ENCODE results near the gene MYD88. TPM values are rescaled to one million over a fixed set of nuclear protein-coding genes. Genes with fewer than 3 reads are reported as not detected.

Gene MYD88
- total RNA-seq, 1 donor from 2014 or later, result 55.8 TPM

DNA sequence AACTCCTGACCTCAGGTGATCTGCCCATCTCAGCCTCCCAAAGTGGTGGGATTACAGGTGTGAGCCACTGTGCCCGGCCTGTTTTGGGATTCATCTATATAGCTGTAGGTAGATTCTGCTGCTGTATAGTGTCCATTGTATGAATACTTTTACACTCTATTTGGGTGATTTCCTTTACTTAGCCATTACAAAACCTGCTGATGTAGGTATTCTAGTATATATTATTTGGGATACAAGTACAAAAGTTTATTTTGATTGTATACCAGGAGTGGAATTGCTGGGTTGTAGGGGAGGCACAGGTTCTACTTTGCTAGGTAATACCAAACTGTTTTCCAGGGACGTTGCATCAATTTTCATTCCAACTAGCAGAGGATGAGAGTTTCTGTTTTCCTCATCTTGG, 17.4 kb downstream of the MYD88 start:
- TF ChIP-seq EZH2 (IDR thresholded peaks at IDR 0.05; ENCODE audit: insufficient read depth, low read length), result no peak
- TF ChIP-seq, protein P1, sequence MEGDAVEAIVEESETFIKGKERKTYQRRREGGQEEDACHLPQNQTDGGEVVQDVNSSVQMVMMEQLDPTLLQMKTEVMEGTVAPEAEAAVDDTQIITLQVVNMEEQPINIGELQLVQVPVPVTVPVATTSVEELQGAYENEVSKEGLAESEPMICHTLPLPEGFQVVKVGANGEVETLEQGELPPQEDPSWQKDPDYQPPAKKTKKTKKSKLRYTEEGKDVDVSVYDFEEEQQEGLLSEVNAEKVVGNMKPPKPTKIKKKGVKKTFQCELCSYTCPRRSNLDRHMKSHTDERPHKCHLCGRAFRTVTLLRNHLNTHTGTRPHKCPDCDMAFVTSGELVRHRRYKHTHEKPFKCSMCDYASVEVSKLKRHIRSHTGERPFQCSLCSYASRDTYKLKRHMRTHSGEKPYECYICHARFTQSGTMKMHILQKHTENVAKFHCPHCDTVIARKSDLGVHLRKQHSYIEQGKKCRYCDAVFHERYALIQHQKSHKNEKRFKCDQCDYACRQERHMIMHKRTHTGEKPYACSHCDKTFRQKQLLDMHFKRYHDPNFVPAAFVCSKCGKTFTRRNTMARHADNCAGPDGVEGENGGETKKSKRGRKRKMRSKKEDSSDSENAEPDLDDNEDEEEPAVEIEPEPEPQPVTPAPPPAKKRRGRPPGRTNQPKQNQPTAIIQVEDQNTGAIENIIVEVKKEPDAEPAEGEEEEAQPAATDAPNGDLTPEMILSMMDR (IDR thresholded peaks at IDR 0.05; ENCODE audit: insufficient read depth, low read depth, low read length), result no peak
- Mint-ChIP-seq H3K27ac (ENCODE audit: unreplicated experiment) (no peak overlapping the region), H3K36me3 (ENCODE audit: low read depth, unreplicated experiment) (no peaks in the 10 kb centered on the region), H3K4me3 (ENCODE audit: unreplicated experiment) (no peak overlapping the region), H3K9me3 (ENCODE audit: unreplicated experiment) (no peaks in the 10 kb centered on the region), H3K4me1 (ENCODE audit: low read depth, unreplicated experiment) (peaks cover 3% of the 10 kb centered on the region), H3K27me3 (ENCODE audit: low read depth, unreplicated experiment) (no peaks in the 10 kb centered on the region)
- FAIRE-seq (no peak), DNase-seq (ENCODE audit: low read depth) (no peak)
- Histone ChIP-seq H3K36me3 (ENCODE audit: insufficient read depth, low read length) (no peaks in the 10 kb centered on the region), H3K4me2 (ENCODE audit: low read length) (no peak overlapping the region), H2AFZ (ENCODE audit: low read depth, low read length) (no peak overlapping the region), H3K9ac (ENCODE audit: low read length) (no peak overlapping the region), H3K27me3 (ENCODE audit: insufficient read depth, low read length) (no peaks in the 10 kb centered on the region), H3K4me1 (ENCODE audit: insufficient read depth, low read length) (peaks cover 7% of the 10 kb centered on the region), H3K4me3 (ENCODE audit: insufficient read depth, low read depth, low read length) (no peak overlapping the region), H3K27ac (ENCODE audit: low read depth, low read length) (no peak overlapping the region), H4K20me1 (ENCODE audit: insufficient read depth, low read length) (no peaks in the 10 kb centered on the region), H3K9me3 (ENCODE audit: insufficient read depth, low read depth, low read length) (no peaks in the 10 kb centered on the region), H3K79me2 (ENCODE audit: insufficient read depth, low read length) (no peaks in the 10 kb centered on the region)

DNA sequence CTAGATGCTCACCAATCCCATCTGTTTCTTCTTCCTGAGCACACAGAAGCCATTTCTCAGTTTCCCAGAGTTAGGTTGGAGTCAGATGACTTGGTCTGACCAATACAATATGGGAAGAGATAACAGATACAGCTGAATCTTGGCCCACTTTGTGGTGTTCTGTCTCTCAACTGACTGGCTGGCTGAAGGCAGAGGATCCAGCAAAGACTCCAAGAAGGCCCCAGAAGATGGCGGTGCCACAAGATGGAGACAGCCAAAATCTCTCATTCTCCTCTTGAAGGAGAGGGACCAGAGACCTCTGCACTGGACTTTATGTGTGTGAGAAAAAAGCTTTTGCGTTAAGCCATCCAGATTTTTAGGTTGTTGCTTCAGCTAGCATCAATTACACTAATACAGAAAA, 18.7 kb downstream of the MYD88 start:
- Histone ChIP-seq H3K27me3 (ENCODE audit: insufficient read depth, low read length) (no peaks in the 10 kb centered on the region), H3K4me2 (ENCODE audit: low read length) (no peak overlapping the region), H3K79me2 (ENCODE audit: insufficient read depth, low read length) (no peaks in the 10 kb centered on the region), H3K4me3 (ENCODE audit: insufficient read depth, low read depth, low read length) (no peak overlapping the region), H3K9ac (ENCODE audit: low read length) (no peak overlapping the region), H3K27ac (ENCODE audit: low read depth, low read length) (no peak overlapping the region), H2AFZ (ENCODE audit: low read depth, low read length) (no peak overlapping the region), H3K36me3 (ENCODE audit: insufficient read depth, low read length) (no peaks in the 10 kb centered on the region), H3K9me3 (ENCODE audit: insufficient read depth, low read depth, low read length) (no peaks in the 10 kb centered on the region), H3K4me1 (ENCODE audit: insufficient read depth, low read length) (no peaks in the 10 kb centered on the region), H4K20me1 (ENCODE audit: insufficient read depth, low read length) (no peaks in the 10 kb centered on the region)
- H3K27ac Mint-ChIP-seq (ENCODE audit: unreplicated experiment), result no peak overlapping the region
- H3K27me3 Mint-ChIP-seq (ENCODE audit: low read depth, unreplicated experiment), result no peaks in the 10 kb centered on the region
- H3K4me3 Mint-ChIP-seq (ENCODE audit: unreplicated experiment), result no peak overlapping the region
- FAIRE-seq (no peak), DNase-seq (ENCODE audit: low read depth) (no peak)
- H3K36me3 Mint-ChIP-seq (ENCODE audit: low read depth, unreplicated experiment), result no peaks in the 10 kb centered on the region
- H3K4me1 Mint-ChIP-seq (ENCODE audit: low read depth, unreplicated experiment), result peaks cover 3% of the 10 kb centered on the region
- no peak for TF ChIP-seq EZH2 (IDR thresholded peaks at IDR 0.05; ENCODE audit: insufficient read depth, low read length)
- TF ChIP-seq, protein P1 (IDR thresholded peaks at IDR 0.05; ENCODE audit: insufficient read depth, low read depth, low read length), result no peak
- no peaks in the 10 kb centered on the region for H3K9me3 Mint-ChIP-seq (ENCODE audit: unreplicated experiment)

DNA sequence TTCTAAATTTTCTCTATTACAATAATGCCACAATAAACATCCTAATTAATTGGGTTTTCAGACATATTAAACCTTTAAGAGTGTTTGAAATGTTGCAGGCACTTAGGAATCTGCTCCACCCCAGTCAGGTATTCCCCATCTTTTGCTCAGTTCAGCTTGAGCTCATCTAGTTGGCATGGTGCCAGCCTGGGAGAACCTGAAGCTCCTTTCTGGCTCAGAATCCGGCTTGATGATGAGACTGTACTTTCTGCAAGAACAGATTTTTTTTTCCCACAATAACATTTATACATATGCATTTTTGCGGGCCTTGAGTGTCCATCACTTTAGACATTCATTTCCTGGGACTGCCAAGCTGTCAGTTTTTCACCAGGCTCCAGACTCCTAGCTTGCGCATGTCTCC, 19.1 kb downstream of the MYD88 start:
- Histone ChIP-seq H3K36me3 (ENCODE audit: insufficient read depth, low read length) (no peaks in the 10 kb centered on the region), H3K4me1 (ENCODE audit: insufficient read depth, low read length) (no peaks in the 10 kb centered on the region), H3K4me2 (ENCODE audit: low read length) (no peak overlapping the region), H3K9ac (ENCODE audit: low read length) (no peak overlapping the region), H3K79me2 (ENCODE audit: insufficient read depth, low read length) (no peaks in the 10 kb centered on the region), H3K9me3 (ENCODE audit: insufficient read depth, low read depth, low read length) (no peaks in the 10 kb centered on the region), H2AFZ (ENCODE audit: low read depth, low read length) (no peak overlapping the region), H3K27ac (ENCODE audit: low read depth, low read length) (no peak overlapping the region), H4K20me1 (ENCODE audit: insufficient read depth, low read length) (no peaks in the 10 kb centered on the region), H3K27me3 (ENCODE audit: insufficient read depth, low read length) (no peaks in the 10 kb centered on the region), H3K4me3 (ENCODE audit: insufficient read depth, low read depth, low read length) (no peak overlapping the region)
- H3K36me3 Mint-ChIP-seq (ENCODE audit: low read depth, unreplicated experiment), result no peaks in the 10 kb centered on the region
- H3K27me3 Mint-ChIP-seq (ENCODE audit: low read depth, unreplicated experiment), result no peaks in the 10 kb centered on the region
- FAIRE-seq (no peak), DNase-seq (ENCODE audit: low read depth) (no peak)
- no peak for TF ChIP-seq EZH2 (IDR thresholded peaks at IDR 0.05; ENCODE audit: insufficient read depth, low read length)
- TF ChIP-seq, protein P1 (IDR thresholded peaks at IDR 0.05; ENCODE audit: insufficient read depth, low read depth, low read length), result no peak
- H3K4me1 Mint-ChIP-seq (ENCODE audit: low read depth, unreplicated experiment), result peaks cover 3% of the 10 kb centered on the region
- no peak overlapping the region for H3K27ac Mint-ChIP-seq (ENCODE audit: unreplicated experiment)
- no peak overlapping the region for H3K4me3 Mint-ChIP-seq (ENCODE audit: unreplicated experiment)
- no peaks in the 10 kb centered on the region for H3K9me3 Mint-ChIP-seq (ENCODE audit: unreplicated experiment)

Data from astrocyte (in vitro differentiated cells and primary cell).